Neuronal stem cell (in vitro differentiated cells): ENCODE data around the gene WDR11.

Source experiments
- DNase-seq: peaks from one replicate; pipeline ENCODE4 v3.0.0-alpha.2; 2013; ENCODE audit warnings: low spot score
- H2AFZ ChIP-seq: one replicate; pipeline ENCODE4 v1.6.1; 2013; ENCODE audit warnings: mild to moderate bottlenecking, low read length, inconsistent platforms
- H2AK5ac ChIP-seq: 2 replicates; pipeline ENCODE4 v1.6.1; 2013; ENCODE audit warnings: low read depth, mild to moderate bottlenecking, inconsistent platforms, low read length, moderate library complexity, mixed read lengths
- H2BK120ac ChIP-seq: 2 replicates; pipeline ENCODE4 v1.6.1; 2013; ENCODE audit warnings: low read depth, mild to moderate bottlenecking, inconsistent platforms, low read length, moderate library complexity, mixed read lengths
- H2BK12ac ChIP-seq: one replicate; pipeline ENCODE4 v1.6.1; 2013; ENCODE audit warnings: low read length, inconsistent platforms
- H2BK15ac ChIP-seq: 2 replicates; pipeline ENCODE4 v1.6.1; 2013; ENCODE audit warnings: mild to moderate bottlenecking, low read length, inconsistent platforms, mixed read lengths
- H2BK5ac ChIP-seq: one replicate; pipeline ENCODE4 v1.6.1; 2013; ENCODE audit warnings: inconsistent platforms, mild to moderate bottlenecking, low read length, moderate library complexity
- H3K14ac ChIP-seq: one replicate; pipeline ENCODE4 v1.6.1; 2013; ENCODE audit warnings: low read length, inconsistent platforms
- H3K18ac ChIP-seq: 2 replicates; pipeline ENCODE4 v1.6.1; 2013; ENCODE audit warnings: low read length, inconsistent platforms
- H3K23ac ChIP-seq: 2 replicates; pipeline ENCODE4 v1.6.1; 2013; ENCODE audit warnings: low read depth, mild to moderate bottlenecking, mixed read lengths, low read length, inconsistent platforms; ENCODE audit not compliant: poor library complexity
- H3K27ac ChIP-seq: replicated peaks from 3 replicates; pipeline ENCODE4 v1.5.1; 2013; ENCODE audit warnings: low read length, inconsistent platforms
- H3K27me3 ChIP-seq, 3 experiments: 2 replicates each; pipeline ENCODE4 v1.6.1; 2013; ENCODE audit warnings: low read length in 3 of 3, mild to moderate bottlenecking in 2 of 3, inconsistent platforms in 1 of 3, low read depth in 1 of 3, mixed read lengths in 1 of 3, moderate library complexity in 1 of 3; ENCODE audit not compliant: control insufficient read depth in 3 of 3, insufficient read depth in 3 of 3
- H3K36me3 ChIP-seq, 2 donors: replicated peaks in 1 of 2; 2 replicates each; pipeline ENCODE4 v1.6.1; 2013; ENCODE audit warnings: low read length in 2 of 2; ENCODE audit not compliant: control insufficient read depth in 2 of 2, insufficient read depth in 2 of 2
- H3K4ac ChIP-seq: 2 replicates; pipeline ENCODE4 v1.6.1; 2013; ENCODE audit warnings: inconsistent platforms, mild to moderate bottlenecking, low read length, moderate library complexity
- H3K4me1 ChIP-seq, 2 donors: 1 replicate in 1 of 2; 2 replicates in 1 of 2; pipeline ENCODE4 v1.6.1; 2013; ENCODE audit warnings: low read length in 2 of 2, low read depth in 1 of 2; ENCODE audit not compliant: control insufficient read depth in 2 of 2, insufficient read depth in 1 of 2
- H3K4me2 ChIP-seq: one replicate; pipeline ENCODE4 v1.6.1; 2013; ENCODE audit warnings: mild to moderate bottlenecking, low read length, inconsistent platforms; ENCODE audit not compliant: insufficient read depth, poor library complexity, severe bottlenecking
- H3K4me3 ChIP-seq, 2 donors: 2 replicates each; pipeline ENCODE4 v1.5.1; 2013; ENCODE audit warnings: low read length in 2 of 2, mild to moderate bottlenecking in 2 of 2, inconsistent platforms in 1 of 2, moderate library complexity in 1 of 2
- H3K79me1 ChIP-seq: one replicate; pipeline ENCODE4 v1.6.1; 2013; ENCODE audit warnings: low read depth, mild to moderate bottlenecking, inconsistent platforms, low read length, moderate library complexity
- H3K9ac ChIP-seq: one replicate; pipeline ENCODE4 v1.6.1; 2013; ENCODE audit warnings: mild to moderate bottlenecking, low read depth, low read length, inconsistent platforms; ENCODE audit not compliant: poor library complexity
- H3K9me3 ChIP-seq, 2 donors: replicated peaks in 1 of 2; 2 replicates each; pipeline versions ENCODE3 to v1.6.1; 2013; ENCODE audit warnings: low read length in 2 of 2, mild to moderate bottlenecking in 2 of 2, inconsistent platforms in 1 of 2, low read depth in 1 of 2, mixed read lengths in 1 of 2, moderate library complexity in 1 of 2; ENCODE audit not compliant: control insufficient read depth in 2 of 2, insufficient read depth in 1 of 2
- H4K8ac ChIP-seq: one replicate; pipeline ENCODE4 v1.6.1; 2013; ENCODE audit warnings: low read depth, mild to moderate bottlenecking, inconsistent platforms, low read length, moderate library complexity
- H4K91ac ChIP-seq: one replicate; pipeline ENCODE4 v1.6.1; 2013; ENCODE audit warnings: low read length, low read depth, mild to moderate bottlenecking, inconsistent platforms; ENCODE audit not compliant: poor library complexity
- WGBS, 2 donors: extraction: QIAGEN DNeasy Blood & Tissue Kit; methylation state at CpG; one replicate each; pipeline ENCODE4 v1.1.7; 2013; ENCODE audit warnings: missing lambda C conversion rate in 2 of 2, mixed read lengths in 1 of 2; ENCODE audit not compliant: insufficient read length in 2 of 2, insufficient replicate concordance in 1 of 2; ENCODE audit errors: extremely low coverage in 2 of 2; 5-methylcytosine and 5-hydroxymethylcytosine counted together

Gene WDR11

GRCh38 chr10:120835603-120836002 lies 15.6 kb upstream of the WDR11 start:
- H4K91ac ChIP-seq, result no peak overlapping the region
- no peaks in the 10 kb centered on the region for H3K36me3 ChIP-seq
- H3K4ac ChIP-seq, result no peak overlapping the region
- H3K18ac ChIP-seq, result no peak overlapping the region
- no peak overlapping the region for H2AFZ ChIP-seq
- H3K9me3 ChIP-seq, result no peaks in the 10 kb centered on the region
- H3K9ac ChIP-seq, result no peak overlapping the region
- H3K4me3 ChIP-seq, result no peak overlapping the region
- no peak overlapping the region for H2AK5ac ChIP-seq
- H3K14ac ChIP-seq, result no peak overlapping the region
- no peak overlapping the region for H3K27ac ChIP-seq
- no peaks in the 10 kb centered on the region for H3K79me1 ChIP-seq
- no peak overlapping the region for H2BK15ac ChIP-seq
- no peak overlapping the region for H3K23ac ChIP-seq
- H3K4me2 ChIP-seq, result no peak overlapping the region
- no peak overlapping the region for H4K8ac ChIP-seq
- no peak overlapping the region for H2BK12ac ChIP-seq
- H3K4me1 ChIP-seq, result peaks cover 0 to 5% of the 10 kb centered on the region in 2 donors
- no peak for DNase-seq
- H2BK120ac ChIP-seq, result no peak overlapping the region
- H2BK5ac ChIP-seq, result no peak overlapping the region
- no CpG with 5 or more reads among the region's 2 CpGs for WGBS, 2 donors
- H3K27me3 ChIP-seq, result no peaks in the 10 kb centered on the region

DNA sequence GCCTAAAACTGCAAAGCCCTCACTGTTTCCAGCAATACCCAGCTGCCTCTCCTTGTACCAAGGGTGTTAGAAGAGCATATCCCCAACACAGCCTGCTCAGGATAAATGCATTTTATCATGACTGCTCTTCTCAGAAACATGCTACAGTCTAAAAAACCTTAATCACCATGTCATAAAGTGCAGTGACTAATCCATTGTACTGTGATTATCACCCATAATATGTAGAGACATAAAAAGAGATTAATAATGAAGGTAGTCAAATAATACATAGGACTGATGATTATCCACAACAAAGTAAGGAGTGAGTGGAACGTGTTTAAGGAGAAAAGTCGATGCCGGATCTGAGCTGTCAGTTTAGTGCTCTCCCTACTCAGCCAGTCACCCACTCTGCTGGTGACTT lies 12.2 kb upstream of the WDR11 start:
- no peak overlapping the region for H2BK12ac ChIP-seq
- no peak overlapping the region for H2BK120ac ChIP-seq
- no peak overlapping the region for H3K4me3 ChIP-seq
- no peak overlapping the region for H3K23ac ChIP-seq
- H3K9me3 ChIP-seq, result no peaks in the 10 kb centered on the region
- no peak overlapping the region for H3K27ac ChIP-seq
- WGBS, 2 donors, result no CpG with 5 or more reads among the region's 3 CpGs
- no peak overlapping the region for H2AK5ac ChIP-seq
- no peaks in the 10 kb centered on the region for H3K36me3 ChIP-seq
- DNase-seq, result no peak
- H3K14ac ChIP-seq, result no peak overlapping the region
- H4K8ac ChIP-seq, result no peak overlapping the region
- H3K9ac ChIP-seq, result no peak overlapping the region
- H3K4me2 ChIP-seq, result no peak overlapping the region
- H3K4ac ChIP-seq, result no peak overlapping the region
- H2BK5ac ChIP-seq, result no peak overlapping the region
- no peak overlapping the region for H2BK15ac ChIP-seq
- no peak overlapping the region for H3K18ac ChIP-seq
- peaks cover 0 to 5% of the 10 kb centered on the region in 2 donors for H3K4me1 ChIP-seq
- H3K27me3 ChIP-seq, result no peaks in the 10 kb centered on the region
- H2AFZ ChIP-seq, result no peak overlapping the region
- no peak overlapping the region for H4K91ac ChIP-seq
- no peaks in the 10 kb centered on the region for H3K79me1 ChIP-seq

GRCh38 chr10:120841522-120842189 lies 9.5 kb upstream of the WDR11 start:
- no peak for DNase-seq
- no peaks in the 10 kb centered on the region for H3K36me3 ChIP-seq

DNA sequence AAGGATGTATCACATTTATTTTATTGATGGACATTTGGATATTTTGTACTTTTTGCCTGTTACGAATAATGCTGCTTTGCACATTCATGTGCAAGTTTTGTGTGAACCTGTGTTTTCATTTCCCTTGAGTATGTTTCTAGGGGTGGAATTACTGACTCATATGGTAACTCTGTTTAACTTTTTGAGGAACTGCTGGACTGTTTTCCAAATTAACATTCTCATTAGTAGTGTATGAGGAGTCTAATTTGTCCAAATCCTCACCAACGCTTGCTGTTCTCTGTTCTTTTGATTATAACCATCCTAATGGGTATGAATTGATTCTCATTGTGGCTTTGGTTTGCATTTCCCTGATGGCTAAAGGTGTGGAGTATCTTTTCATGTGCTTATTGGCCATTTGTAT lies 3.2 kb downstream of the WDR11 start:
- DNase-seq, result no peak
- H3K36me3 ChIP-seq, result peaks cover 2 to 53% of the 10 kb centered on the region in 2 donors
- H2AK5ac ChIP-seq, result no peak overlapping the region
- no peak overlapping the region for H2AFZ ChIP-seq
- H3K27ac ChIP-seq, result no peak overlapping the region
- no CpG with 5 or more reads among the region's 2 CpGs for WGBS, 2 donors
- no peak overlapping the region for H2BK5ac ChIP-seq
- no peak overlapping the region for H3K9ac ChIP-seq
- H3K23ac ChIP-seq, result no peak overlapping the region
- no peaks in the 10 kb centered on the region for H3K27me3 ChIP-seq
- no peak overlapping the region for H2BK120ac ChIP-seq
- H2BK15ac ChIP-seq, result no peak overlapping the region
- H2BK12ac ChIP-seq, result no peak overlapping the region
- peaks cover 2 to 4% of the 10 kb centered on the region in 2 donors for H3K4me1 ChIP-seq
- H3K79me1 ChIP-seq, result no peaks in the 10 kb centered on the region
- no peak overlapping the region for H3K18ac ChIP-seq
- no peak overlapping the region for H3K4me3 ChIP-seq
- H3K14ac ChIP-seq, result no peak overlapping the region
- no peak overlapping the region for H3K4ac ChIP-seq
- no peak overlapping the region for H4K8ac ChIP-seq
- H3K4me2 ChIP-seq, result no peak overlapping the region
- peaks cover 0 to 14% of the 10 kb centered on the region in 2 donors for H3K9me3 ChIP-seq
- no peak overlapping the region for H4K91ac ChIP-seq

More at GRCh38 chr10:120841522-120842189, 9.5 kb upstream of the WDR11 start:
- H3K4me2 ChIP-seq, result no peak overlapping the region
- no peak overlapping the region for H3K4ac ChIP-seq
- peaks cover 0 to 5% of the 10 kb centered on the region in 2 donors for H3K4me1 ChIP-seq
- H4K91ac ChIP-seq, result no peak overlapping the region
- no peak overlapping the region for H3K27ac ChIP-seq
- H3K27me3 ChIP-seq, result no peaks in the 10 kb centered on the region
- WGBS, 2 donors, result no CpG with 5 or more reads among the region's 1 CpG
- H3K79me1 ChIP-seq, result no peaks in the 10 kb centered on the region
- no peak overlapping the region for H3K4me3 ChIP-seq
- H2AK5ac ChIP-seq, result no peak overlapping the region
- no peaks in the 10 kb centered on the region for H3K9me3 ChIP-seq
- H3K18ac ChIP-seq, result no peak overlapping the region
- H2BK120ac ChIP-seq, result no peak overlapping the region
- H2BK15ac ChIP-seq, result no peak overlapping the region
- H3K23ac ChIP-seq, result no peak overlapping the region
- H2BK5ac ChIP-seq, result no peak overlapping the region
- H2BK12ac ChIP-seq, result no peak overlapping the region
- no peak overlapping the region for H2AFZ ChIP-seq
- H4K8ac ChIP-seq, result no peak overlapping the region
- H3K14ac ChIP-seq, result no peak overlapping the region
- no peak overlapping the region for H3K9ac ChIP-seq
